ENCODE data around the gene STYX.
"Not testable (repeated sequence)": the region's sequence is repeated elsewhere in the genome, so short reads cannot be mapped to it uniquely, and the experiment has no call there.

STYX gene

GRCh38 chr14:52729925-52730708 lies at the start of gene STYX:
Gene STYX, plus strand, starts transcription at chr14:52730166. Its CDS starts 309 bp downstream, at chr14:52730475.
- peak; percentile 99 for DNase-seq

GRCh38 chr14:52683985-52684520 lies 45.9 kb upstream of the STYX start:
- DNase-seq: no peak

- no peak for DNase-seq
Observed at GRCh38 chr14:52686176-52686575, 43.8 kb upstream of the STYX start.

- DNase-seq: no peak
Observed at GRCh38 chr14:52690983-52691760, 38.8 kb upstream of the STYX start.

GRCh38 chr14:52692248-52692962 lies 37.6 kb upstream of the STYX start:
- DNase-seq: no peak

- no peak for DNase-seq
Observed at GRCh38 chr14:52693036-52693435, 36.9 kb upstream of the STYX start.

- DNase-seq: no peak
Observed at GRCh38 chr14:52693532-52693931, 36.4 kb upstream of the STYX start.

- peak; percentile 71 for DNase-seq
Observed at GRCh38 chr14:52694761-52695480, 35.0 kb upstream of the STYX start.

- DNase-seq: peak; percentile 77
Observed at GRCh38 chr14:52695481-52696091, 34.4 kb upstream of the STYX start, which contains the start of gene ERO1A. Gene ERO1A, minus strand, starts transcription at chr14:52695558. Its CDS starts 77 bp downstream, at chr14:52695481.

GRCh38 chr14:52700701-52701172 lies 29.2 kb upstream of the STYX start:
- no peak for DNase-seq

- no peak for DNase-seq
Observed at GRCh38 chr14:52701223-52701622, 28.7 kb upstream of the STYX start.

- DNase-seq: no peak
Observed at GRCh38 chr14:52703225-52703624, 26.7 kb upstream of the STYX start.

- DNase-seq: no peak
Observed at GRCh38 chr14:52703664-52704063, 26.3 kb upstream of the STYX start.

GRCh38 chr14:52706286-52706685 lies 23.7 kb upstream of the STYX start:
- DNase-seq: peak; percentile 56

GRCh38 chr14:52706724-52707706 lies 23.0 kb upstream of the STYX start, which contains the start of gene PSMC6:
Gene PSMC6, plus strand, starts transcription at chr14:52707200. Its CDS starts 20 bp downstream, at chr14:52707220.
- DNase-seq: peak; percentile 96

- DNase-seq: no peak
Observed at GRCh38 chr14:52711666-52712065, 18.3 kb upstream of the STYX start.

GRCh38 chr14:52716155-52716554 lies 13.8 kb upstream of the STYX start:
- DNase-seq: no peak

GRCh38 chr14:52723514-52724359 lies 6.2 kb upstream of the STYX start:
- DNase-seq: no peak

- DNase-seq: no peak
Observed at GRCh38 chr14:52724360-52724644, 5.7 kb upstream of the STYX start.

GRCh38 chr14:52727509-52727908 lies 2.5 kb upstream of the STYX start:
- not testable (repeated sequence) for DNase-seq

Data from activated CD4-positive, alpha-beta T cell treated with anti-CD3 and anti-CD28 coated beads for 48 hours (primary cell).